Glutamatergic neuron (in vitro differentiated cells): Measurements from ENCODE around the gene ASB13. TPM values are rescaled to one million over a fixed set of nuclear protein-coding genes. Genes with fewer than 3 reads are reported as not detected.
"Not testable (repeated sequence)": the region's sequence is repeated elsewhere in the genome, so short reads cannot be mapped to it uniquely, and the experiment has no call there.

Source experiments
- DNase-seq: peaks from one replicate; pipeline ENCODE4 v3.0.0; 2022
- H3K27ac Mint-ChIP-seq: one replicate; pipeline ENCODE4 v1.8.0; 2020; ENCODE audit warnings: mild to moderate bottlenecking, mixed read lengths, inconsistent platforms; ENCODE audit not compliant: unreplicated experiment
- H3K27me3 Mint-ChIP-seq: one replicate; pipeline ENCODE4 v1.8.0; 2020; ENCODE audit warnings: mild to moderate bottlenecking, moderate library complexity, mixed read lengths, inconsistent platforms; ENCODE audit not compliant: unreplicated experiment
- H3K36me3 Mint-ChIP-seq: one replicate; pipeline ENCODE4 v1.8.0; 2020; ENCODE audit warnings: mild to moderate bottlenecking, mixed read lengths, inconsistent platforms; ENCODE audit not compliant: unreplicated experiment
- H3K4me1 Mint-ChIP-seq: one replicate; pipeline ENCODE4 v1.8.0; 2020; ENCODE audit warnings: mild to moderate bottlenecking, low read depth, mixed read lengths, inconsistent platforms; ENCODE audit not compliant: unreplicated experiment
- H3K4me3 Mint-ChIP-seq: one replicate; pipeline ENCODE4 v1.8.0; 2020; ENCODE audit warnings: mild to moderate bottlenecking, mixed read lengths, inconsistent platforms; ENCODE audit not compliant: unreplicated experiment
- H3K9me3 Mint-ChIP-seq: one replicate; pipeline ENCODE4 v1.8.0; 2020; ENCODE audit warnings: mild to moderate bottlenecking, moderate library complexity, mixed read lengths, inconsistent platforms; ENCODE audit not compliant: unreplicated experiment
- total RNA-seq: library from RNA; stranded (reverse); fragmentation: NEBNext Ultra II Directional; extraction: Animal tissue kit (Norgen Biotek cat#: 25700); gene quantifications from one replicate; pipeline ENCODE4 v1.2.1, GENCODE V29; 2021; ENCODE audit not compliant: unreplicated experiment
- TF ChIP-seq, protein P1 (sequence below): fragments of 200-600 bp; sonication (generic); IDR thresholded peaks from one replicate; pipeline ENCODE4 v1.5.0; 2021; ENCODE audit not compliant: partially characterized antibody, unreplicated experiment

The ASB13 gene
- total RNA-seq, 1 donor from 2014 or later, result 13.9 TPM

DNA sequence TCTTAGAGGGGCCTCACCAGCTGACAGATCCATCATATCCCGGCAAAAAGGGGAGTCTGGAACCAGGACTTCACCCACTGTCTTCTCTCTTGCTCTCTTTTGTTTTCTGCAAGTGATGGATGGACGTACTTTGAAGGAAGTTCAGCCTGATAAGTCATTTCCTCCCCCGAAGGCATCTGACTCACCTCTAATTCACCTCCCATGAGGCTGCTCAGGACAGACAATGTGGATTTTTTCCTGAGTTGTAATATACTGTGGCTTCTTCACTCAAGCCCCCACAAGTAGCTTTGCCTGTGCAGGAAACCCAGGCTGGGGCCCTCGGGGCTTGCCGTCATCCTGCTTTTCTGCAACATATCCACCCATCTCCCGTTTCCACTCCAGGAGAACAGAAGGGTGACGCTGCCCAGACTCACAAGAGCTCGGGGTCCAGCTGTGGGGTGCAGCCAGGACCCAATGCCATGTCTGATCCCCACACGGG is 70.4 kb downstream of the ASB13 start:
- H3K9me3 Mint-ChIP-seq, result peaks cover 12% of the 10 kb centered on the region
- H3K27ac Mint-ChIP-seq, result no peak overlapping the region
- TF ChIP-seq, protein P1, sequence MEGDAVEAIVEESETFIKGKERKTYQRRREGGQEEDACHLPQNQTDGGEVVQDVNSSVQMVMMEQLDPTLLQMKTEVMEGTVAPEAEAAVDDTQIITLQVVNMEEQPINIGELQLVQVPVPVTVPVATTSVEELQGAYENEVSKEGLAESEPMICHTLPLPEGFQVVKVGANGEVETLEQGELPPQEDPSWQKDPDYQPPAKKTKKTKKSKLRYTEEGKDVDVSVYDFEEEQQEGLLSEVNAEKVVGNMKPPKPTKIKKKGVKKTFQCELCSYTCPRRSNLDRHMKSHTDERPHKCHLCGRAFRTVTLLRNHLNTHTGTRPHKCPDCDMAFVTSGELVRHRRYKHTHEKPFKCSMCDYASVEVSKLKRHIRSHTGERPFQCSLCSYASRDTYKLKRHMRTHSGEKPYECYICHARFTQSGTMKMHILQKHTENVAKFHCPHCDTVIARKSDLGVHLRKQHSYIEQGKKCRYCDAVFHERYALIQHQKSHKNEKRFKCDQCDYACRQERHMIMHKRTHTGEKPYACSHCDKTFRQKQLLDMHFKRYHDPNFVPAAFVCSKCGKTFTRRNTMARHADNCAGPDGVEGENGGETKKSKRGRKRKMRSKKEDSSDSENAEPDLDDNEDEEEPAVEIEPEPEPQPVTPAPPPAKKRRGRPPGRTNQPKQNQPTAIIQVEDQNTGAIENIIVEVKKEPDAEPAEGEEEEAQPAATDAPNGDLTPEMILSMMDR, result no peak
- no peak for DNase-seq
- no peaks in the 10 kb centered on the region for H3K36me3 Mint-ChIP-seq
- peaks cover 26% of the 10 kb centered on the region for H3K4me1 Mint-ChIP-seq
- peaks cover 6% of the 10 kb centered on the region for H3K27me3 Mint-ChIP-seq
- no peak overlapping the region for H3K4me3 Mint-ChIP-seq

DNA sequence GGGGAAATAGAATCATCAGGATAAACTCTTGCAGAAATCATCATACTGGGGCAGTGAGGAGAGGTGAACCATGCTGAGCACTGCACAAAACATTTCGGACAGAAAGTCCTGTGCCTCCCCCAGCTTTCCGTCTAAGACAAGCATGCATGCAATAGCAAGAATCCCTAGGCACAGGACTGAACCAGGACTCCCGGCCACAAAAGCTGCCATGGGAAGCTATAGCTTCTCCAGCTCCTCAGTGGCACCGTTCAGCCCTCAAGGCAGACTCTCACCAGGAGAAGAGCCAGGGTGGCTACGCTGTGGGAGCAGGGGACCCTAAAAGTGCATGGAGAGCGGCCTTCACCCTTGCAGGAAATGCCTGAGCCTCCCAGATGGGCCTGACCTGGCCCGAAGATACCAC is 70.8 kb downstream of the ASB13 start:
- no peak overlapping the region for H3K4me3 Mint-ChIP-seq
- H3K27me3 Mint-ChIP-seq, result peaks cover 6% of the 10 kb centered on the region
- TF ChIP-seq, protein P1, result no peak
- peaks cover 12% of the 10 kb centered on the region for H3K9me3 Mint-ChIP-seq
- H3K36me3 Mint-ChIP-seq, result no peaks in the 10 kb centered on the region
- no peak overlapping the region for H3K27ac Mint-ChIP-seq
- peaks cover 29% of the 10 kb centered on the region for H3K4me1 Mint-ChIP-seq
- no peak for DNase-seq

DNA sequence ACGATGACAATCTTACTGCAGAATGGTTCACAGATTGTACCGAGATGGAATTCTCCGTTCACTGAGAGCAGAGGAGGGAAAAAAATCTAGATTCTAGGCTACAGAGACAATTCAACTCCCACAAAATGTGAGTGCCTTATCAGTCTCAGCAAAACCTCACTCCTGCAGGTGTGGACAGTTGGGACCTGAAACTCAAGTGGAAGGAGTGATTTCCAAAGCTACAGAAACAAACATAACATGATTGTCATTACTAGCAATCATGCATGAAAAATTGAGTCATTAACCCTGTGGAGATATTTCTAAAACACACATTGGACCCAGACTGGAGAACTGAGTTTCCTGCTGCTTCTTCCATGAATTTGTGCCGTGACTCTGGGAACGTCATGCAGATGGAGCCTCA is 71.3 kb downstream of the ASB13 start:
- Mint-ChIP-seq H3K9me3 (peaks cover 11% of the 10 kb centered on the region), H3K4me3 (no peak overlapping the region), H3K27me3 (peaks cover 6% of the 10 kb centered on the region), H3K4me1 (peaks cover 30% of the 10 kb centered on the region), H3K36me3 (no peaks in the 10 kb centered on the region), H3K27ac (peak overlapping the region; percentile 54)
- no peak for DNase-seq
- TF ChIP-seq, protein P1, result no peak

DNA sequence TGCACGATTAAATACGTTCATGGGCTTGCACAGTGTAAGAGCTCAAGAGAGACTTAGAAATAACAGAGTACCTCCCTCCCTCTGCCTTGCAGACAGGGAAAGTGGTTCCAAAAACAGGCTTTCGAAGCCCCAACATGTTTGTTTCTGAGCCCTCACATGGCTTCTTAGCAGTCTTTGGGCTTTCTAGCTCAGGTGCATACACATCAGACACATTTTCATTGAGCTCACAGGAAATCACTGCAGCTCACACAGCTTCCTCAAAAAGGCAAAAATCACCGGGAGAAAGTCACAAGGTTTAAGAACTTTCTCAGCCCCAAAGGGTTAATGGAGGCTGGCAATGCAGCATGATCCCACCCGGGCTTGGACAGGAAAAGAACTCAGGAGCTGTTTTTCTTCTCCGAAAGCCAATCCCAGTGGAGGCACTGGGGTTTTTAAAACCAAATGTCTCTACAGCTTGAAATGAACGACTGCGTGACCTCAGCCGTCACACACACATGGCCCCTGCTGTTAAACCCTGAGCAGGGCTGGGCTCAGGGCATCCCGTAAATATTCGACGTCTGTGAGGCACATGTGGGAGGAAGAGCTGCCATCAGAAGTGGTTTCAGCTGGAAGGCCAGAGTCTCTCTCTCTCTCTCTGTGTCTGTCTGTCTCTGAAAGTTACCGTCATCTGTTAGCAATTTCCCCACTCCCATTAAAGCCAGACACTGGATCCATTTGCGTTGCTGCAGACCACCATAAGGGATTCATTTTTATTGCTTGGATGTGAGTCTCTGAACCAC is 71.9 kb downstream of the ASB13 start:
- Mint-ChIP-seq H3K9me3 (peaks cover 12% of the 10 kb centered on the region), H3K36me3 (no peaks in the 10 kb centered on the region), H3K27me3 (peaks cover 7% of the 10 kb centered on the region), H3K4me3 (no peak overlapping the region), H3K27ac (peak overlapping the region; percentile 54), H3K4me1 (peaks cover 34% of the 10 kb centered on the region)
- TF ChIP-seq, protein P1, result no peak
- no peak for DNase-seq

GRCh38 chr10:5593347-5593746 is 73.0 kb downstream of the ASB13 start:
- not testable (repeated sequence) for H3K27ac Mint-ChIP-seq, DNase-seq, H3K4me3 Mint-ChIP-seq, H3K36me3 Mint-ChIP-seq, H3K27me3 Mint-ChIP-seq
- H3K9me3 Mint-ChIP-seq, result peaks cover 12% of the 10 kb centered on the region
- peaks cover 34% of the 10 kb centered on the region for H3K4me1 Mint-ChIP-seq
